OCI-LY1 (cell line): ENCODE measurements around the gene ARHGAP28.

Experiments used
- H2AFZ ChIP-seq: fragments of 200-600 bp; sonication (generic), shearing (Covaris generic); 2 replicates; pipeline ENCODE4 v1.6.0; 2014; ENCODE audit warnings: antibody characterized with exemption, mild to moderate bottlenecking, low read length
- H3F3A ChIP-seq: fragments of 200-600 bp; sonication (generic), shearing (Covaris generic); 2 replicates; pipeline ENCODE4 v1.6.0; 2014; ENCODE audit warnings: mild to moderate bottlenecking, antibody characterized with exemption, low read length, moderate library complexity; ENCODE audit not compliant: insufficient read depth
- H3K27ac ChIP-seq: fragments of 200-600 bp; sonication (generic); 2 replicates; pipeline ENCODE4 v1.5.1; 2014; ENCODE audit warnings: low read length, mixed run types, mild to moderate bottlenecking, low read depth; ENCODE audit not compliant: poor library complexity, severe bottlenecking
- H3K27me3 ChIP-seq: fragments of 200-600 bp; sonication (generic); 2 replicates; pipeline ENCODE4 v1.6.0; 2014; ENCODE audit warnings: antibody characterized with exemption, mild to moderate bottlenecking, low read length, moderate library complexity; ENCODE audit not compliant: insufficient read depth
- H3K36me3 ChIP-seq: fragments of 200-600 bp; sonication (generic); 2 replicates; pipeline ENCODE4 v1.6.1; 2014; ENCODE audit warnings: mild to moderate bottlenecking, antibody characterized with exemption, low read length, moderate library complexity, mixed read lengths; ENCODE audit not compliant: insufficient read depth
- H3K4me1 ChIP-seq: fragments of 200-600 bp; sonication (generic); 2 replicates; pipeline ENCODE4 v1.5.1; 2014; ENCODE audit warnings: mild to moderate bottlenecking, low read length, moderate library complexity; ENCODE audit not compliant: insufficient read depth, severe bottlenecking
- H3K4me2 ChIP-seq: fragments of 200-600 bp; sonication (generic), shearing (Covaris generic); 2 replicates; pipeline ENCODE4 v1.6.1; 2014; ENCODE audit warnings: low read length
- H3K4me3 ChIP-seq: fragments of 200-600 bp; sonication (generic); 2 replicates; pipeline ENCODE4 v1.5.1; 2014; ENCODE audit warnings: low read length, low read depth, mild to moderate bottlenecking, mixed read lengths; ENCODE audit not compliant: poor library complexity, severe bottlenecking
- H3K79me2 ChIP-seq: fragments of 200-600 bp; shearing (Covaris generic); 2 replicates; pipeline ENCODE4 v1.6.1; 2016; ENCODE audit warnings: mixed run types, low read length, mixed read lengths; ENCODE audit not compliant: insufficient read depth
- H3K9ac ChIP-seq: fragments of 200-600 bp; sonication (generic), shearing (Covaris generic); 2 replicates; pipeline ENCODE4 v1.6.1; 2014; ENCODE audit warnings: mild to moderate bottlenecking, low read length, mixed read lengths
- H3K9me2 ChIP-seq: fragments of 200-600 bp; sonication (generic), shearing (Covaris generic); 2 replicates; pipeline ENCODE4 v1.6.1; 2014; ENCODE audit warnings: low read depth, mild to moderate bottlenecking, low read length, mixed read lengths
- H3K9me3 ChIP-seq: fragments of 200-600 bp; shearing (Covaris generic); 2 replicates; pipeline ENCODE4 v1.6.1; 2014; ENCODE audit warnings: low read length, mixed read lengths
- H4K20me1 ChIP-seq: fragments of 200-600 bp; sonication (generic), shearing (Covaris generic); 2 replicates; pipeline ENCODE4 v1.6.0; 2016; ENCODE audit warnings: mild to moderate bottlenecking, low read length; ENCODE audit not compliant: insufficient read depth
- EZH2 ChIP-seq: fragments of 200-600 bp; sonication (generic), shearing (Covaris generic); IDR thresholded peaks from 2 replicates; pipeline ENCODE4 v1.8.0; 2017; ENCODE audit warnings: borderline replicate concordance, mixed run types, mild to moderate bottlenecking, antibody characterized with exemption, low read length, moderate library complexity, mixed read lengths
- TF ChIP-seq, protein P1 (sequence below): fragments of 200-600 bp; sonication (generic), shearing (Covaris generic); IDR thresholded peaks from 2 replicates; pipeline ENCODE4 v1.5.1; 2017; ENCODE audit warnings: mild to moderate bottlenecking, antibody characterized with exemption, low read length, moderate library complexity, mixed read lengths

The ARHGAP28 gene

DNA sequence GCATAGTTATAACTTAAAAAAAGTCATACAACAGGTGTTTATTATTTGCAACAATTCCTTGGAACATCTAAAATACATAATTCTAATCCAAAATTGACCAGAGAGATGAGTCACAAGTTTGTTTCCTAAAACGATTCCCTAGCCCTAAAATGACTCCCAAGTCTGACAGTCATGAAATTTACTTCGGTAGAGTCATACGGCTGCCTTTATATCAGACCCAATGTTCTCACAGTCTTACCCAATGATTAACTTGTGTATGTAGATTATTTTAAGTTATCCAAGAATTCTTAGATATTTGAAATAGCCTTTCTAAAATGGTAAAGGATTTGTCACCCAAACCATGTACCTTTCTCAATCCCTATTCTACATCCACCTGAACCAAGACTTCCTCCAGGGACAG is 213.2 kb downstream of the ARHGAP28 start:
- Histone ChIP-seq H3K9me3 (no peaks in the 10 kb centered on the region), H3K9ac (no peak overlapping the region), H3F3A (no peaks in the 10 kb centered on the region), H3K4me2 (no peak overlapping the region), H3K4me3 (no peak overlapping the region), H4K20me1 (no peaks in the 10 kb centered on the region), H3K27ac (no peak overlapping the region), H2AFZ (no peak overlapping the region), H3K9me2 (no peaks in the 10 kb centered on the region), H3K4me1 (no peaks in the 10 kb centered on the region), H3K79me2 (no peaks in the 10 kb centered on the region), H3K27me3 (no peaks in the 10 kb centered on the region; the same call in 1 of the 2 replicates), H3K36me3 (no peaks in the 10 kb centered on the region)
- TF ChIP-seq EZH2: no peak
- TF ChIP-seq, protein P1, sequence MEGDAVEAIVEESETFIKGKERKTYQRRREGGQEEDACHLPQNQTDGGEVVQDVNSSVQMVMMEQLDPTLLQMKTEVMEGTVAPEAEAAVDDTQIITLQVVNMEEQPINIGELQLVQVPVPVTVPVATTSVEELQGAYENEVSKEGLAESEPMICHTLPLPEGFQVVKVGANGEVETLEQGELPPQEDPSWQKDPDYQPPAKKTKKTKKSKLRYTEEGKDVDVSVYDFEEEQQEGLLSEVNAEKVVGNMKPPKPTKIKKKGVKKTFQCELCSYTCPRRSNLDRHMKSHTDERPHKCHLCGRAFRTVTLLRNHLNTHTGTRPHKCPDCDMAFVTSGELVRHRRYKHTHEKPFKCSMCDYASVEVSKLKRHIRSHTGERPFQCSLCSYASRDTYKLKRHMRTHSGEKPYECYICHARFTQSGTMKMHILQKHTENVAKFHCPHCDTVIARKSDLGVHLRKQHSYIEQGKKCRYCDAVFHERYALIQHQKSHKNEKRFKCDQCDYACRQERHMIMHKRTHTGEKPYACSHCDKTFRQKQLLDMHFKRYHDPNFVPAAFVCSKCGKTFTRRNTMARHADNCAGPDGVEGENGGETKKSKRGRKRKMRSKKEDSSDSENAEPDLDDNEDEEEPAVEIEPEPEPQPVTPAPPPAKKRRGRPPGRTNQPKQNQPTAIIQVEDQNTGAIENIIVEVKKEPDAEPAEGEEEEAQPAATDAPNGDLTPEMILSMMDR: no peak

DNA sequence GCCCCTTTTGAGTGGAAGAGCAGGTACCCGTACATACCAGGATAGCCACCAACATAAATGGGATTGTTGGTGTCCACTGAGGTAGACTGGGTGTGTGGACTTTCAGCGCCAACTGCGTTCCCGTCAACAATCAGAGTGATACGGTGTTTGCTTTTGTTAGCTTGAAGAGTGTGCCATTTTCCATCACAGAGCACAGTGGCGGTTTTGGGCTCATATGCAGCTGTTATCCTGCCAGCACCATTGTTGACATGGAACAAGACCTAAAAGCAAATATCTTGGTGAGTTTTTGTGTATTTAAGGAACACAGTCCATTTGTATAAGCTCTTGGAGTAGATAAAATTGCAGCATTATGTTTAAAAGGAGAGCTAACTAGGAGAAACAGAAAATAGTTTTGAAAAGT is 213.6 kb downstream of the ARHGAP28 start:
- Histone ChIP-seq H3K4me2 (no peak overlapping the region), H3K36me3 (no peaks in the 10 kb centered on the region), H3K4me3 (no peak overlapping the region), H3F3A (no peaks in the 10 kb centered on the region), H2AFZ (no peak overlapping the region), H3K9me2 (no peaks in the 10 kb centered on the region), H3K27ac (no peak overlapping the region), H3K4me1 (no peaks in the 10 kb centered on the region), H3K9me3 (no peaks in the 10 kb centered on the region), H3K9ac (no peak overlapping the region), H3K79me2 (no peaks in the 10 kb centered on the region), H3K27me3 (no peaks in the 10 kb centered on the region; the same call in 1 of the 2 replicates), H4K20me1 (no peaks in the 10 kb centered on the region)
- no peak for TF ChIP-seq EZH2
- TF ChIP-seq, protein P1: no peak

DNA sequence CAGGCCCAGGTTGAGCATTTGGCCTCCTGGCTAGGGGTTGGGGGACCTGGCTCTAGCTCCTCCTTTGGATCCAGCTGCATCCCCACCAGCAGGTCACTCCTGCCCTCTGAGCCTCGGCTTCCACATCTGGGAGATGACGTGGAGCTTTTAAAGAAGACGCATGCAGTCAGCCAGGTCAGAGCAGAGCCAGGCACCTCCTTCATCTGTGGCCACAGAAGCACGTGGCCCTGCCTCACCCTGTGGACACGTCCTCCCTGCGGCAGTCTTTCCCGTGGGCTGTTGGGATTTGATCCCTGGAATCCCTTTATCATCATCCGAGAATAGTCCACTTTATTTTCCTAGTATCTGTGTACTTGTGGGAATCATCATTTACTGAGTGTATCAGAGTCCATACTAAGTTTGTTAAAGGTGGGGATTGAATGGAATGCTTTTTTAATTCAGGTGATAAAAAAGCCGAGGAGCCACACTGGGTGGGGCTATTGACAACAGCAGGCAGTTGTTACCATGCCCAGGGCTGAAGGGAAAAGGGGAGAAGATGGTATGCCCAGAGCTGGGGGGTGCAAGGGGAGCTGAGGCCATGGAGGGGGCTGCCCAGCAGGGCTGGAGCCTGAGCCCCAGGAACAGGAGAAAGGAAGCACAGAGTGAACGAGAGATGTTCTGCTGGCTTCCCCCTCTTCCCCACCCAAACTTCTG is 218.0 kb downstream of the ARHGAP28 start:
- no peak overlapping the region for H3K4me2 ChIP-seq
- H3K27ac ChIP-seq: no peak overlapping the region
- TF ChIP-seq EZH2: no peak
- TF ChIP-seq, protein P1: no peak
- H3K36me3 ChIP-seq: no peaks in the 10 kb centered on the region
- no peak overlapping the region for H2AFZ ChIP-seq
- H3K27me3 ChIP-seq: peaks cover 11% of the 10 kb centered on the region; the same call in 1 of the 2 replicates
- no peak overlapping the region for H3K9ac ChIP-seq
- H3K4me1 ChIP-seq: no peaks in the 10 kb centered on the region
- H3K79me2 ChIP-seq: no peaks in the 10 kb centered on the region
- no peaks in the 10 kb centered on the region for H3K9me3 ChIP-seq
- H3K9me2 ChIP-seq: no peaks in the 10 kb centered on the region
- H3K4me3 ChIP-seq: no peak overlapping the region
- no peaks in the 10 kb centered on the region for H3F3A ChIP-seq
- H4K20me1 ChIP-seq: no peaks in the 10 kb centered on the region
